Heart left ventricle (tissue), 16 donors: ENCODE measurements around the gene ARHGDIB. TPM values are rescaled to one million over a fixed set of nuclear protein-coding genes. Genes with fewer than 3 reads are reported as not detected.
A peak's percentile ranks its signal among the peaks of the same experiment; 100 is the strongest.

Source experiments
- ATAC-seq, 4 donors: fragments of 200-7000 bp; cut with Tn5 transposase; one replicate each; pipeline ENCODE4 v1.9.1; 2020 to 2022; ENCODE audit warnings: moderate library complexity in 4 of 4, mild to moderate bottlenecking in 3 of 4, moderate number of reproducible peaks in 1 of 4
- DNase-seq, 5 donors: peaks; one replicate each; pipeline ENCODE4 v3.0.0-alpha.2; 2020
- H3K27ac ChIP-seq, 12 donors: fragments of 200-600 bp; sonication (generic) in 4 of 12; one replicate each; pipeline versions ENCODE4 v1.5.0 to v1.8.0; 2016 to 2022; ENCODE audit warnings: mild to moderate bottlenecking in 2 of 12
- H3K27me3 ChIP-seq, 9 donors: fragments of 200-600 bp; sonication (generic) in 2 of 9; one replicate each; pipeline versions ENCODE4 v1.5.1 to v1.8.0; 2016 to 2022; ENCODE audit warnings: mild to moderate bottlenecking in 3 of 9
- H3K36me3 ChIP-seq, 9 donors: fragments of 200-600 bp; sonication (generic) in 2 of 9; one replicate each; pipeline versions ENCODE4 v1.5.0 to v1.8.0; 2018 to 2022; ENCODE audit warnings: mild to moderate bottlenecking in 2 of 9
- H3K4me1 ChIP-seq, 12 donors: fragments of 200-600 bp; sonication (generic) in 4 of 12; one replicate each; pipeline versions ENCODE4 v1.5.0 to v1.8.0; 2016 to 2022; ENCODE audit warnings: mild to moderate bottlenecking in 3 of 12
- H3K4me3 ChIP-seq, 12 donors: fragments of 200-600 bp; sonication (generic) in 4 of 12; one replicate each; pipeline versions ENCODE4 v1.5.0 to v1.8.0; 2017 to 2022; ENCODE audit warnings: mild to moderate bottlenecking in 9 of 12, moderate library complexity in 4 of 12
- H3K9me3 ChIP-seq, 12 donors: fragments of 200-600 bp; sonication (generic) in 4 of 12; one replicate each; pipeline versions ENCODE4 v1.5.0 to v1.8.0; 2016 to 2022; ENCODE audit warnings: mild to moderate bottlenecking in 1 of 12
- POLR2A ChIP-seq, 2 donors: fragments of 450-650 bp; IDR thresholded peaks; one replicate each; pipeline ENCODE4 v1.6.1; 2017; ENCODE audit warnings: antibody characterized with exemption in 2 of 2, mild to moderate bottlenecking in 2 of 2, moderate library complexity in 2 of 2
- WGBS, 4 donors: extraction: QIAGEN DNeasy Blood & Tissue Kit in 2 of 4; methylation state at CpG; one replicate each; pipeline versions ENCODE4 v1.1.5 to v1.1.7; 2013 to 2018; 5-methylcytosine and 5-hydroxymethylcytosine counted together
- intact Hi-C, 10 donors: fragments of 100-400 bp; cut with DNase I; formaldehyde crosslinking; loops; one replicate each; pipeline versions ENCODE4 v1.11.1 to v1.14.2; 2022
- polyA plus RNA-seq, 2 donors: library from polyadenylated mRNA; stranded (reverse); fragments of 200-250 nt; gene quantifications; one replicate each; pipeline ENCODE4 v1.2.3, GENCODE V29; 2013
- total RNA-seq, 9 donors: library from RNA; depleted of rRNA in 2 of 9; stranded (reverse); fragments of >200 nt in 2 of 9; fragmentation: NEBNext Ultra II Directional in 3 of 9; extraction: Animal tissue kit (Norgen Biotek cat#: 25700) in 3 of 9; gene quantifications; one replicate each; pipeline versions ENCODE4 v1.1.0 to v1.2.4, GENCODE V29; 2016 to 2023
- TF ChIP-seq, protein P1 (sequence below), 12 donors: fragments of 200-600 bp; sonication (generic) in 4 of 12; IDR thresholded peaks; one replicate each; pipeline versions ENCODE4 v1.5.0 to v1.8.0; 2018 to 2022; ENCODE audit warnings: antibody characterized with exemption in 12 of 12, mild to moderate bottlenecking in 5 of 12
- donor health status: ischemic (EF 13 %, LVEDD 7.1; RV severe dilation, severe dysfunction).
- donor health status: healthy with polysubstance abuse.
- donor health status: DM: no; HTN: yes; CAD: no.
- donor health status: DM: no; HTN: no; CAD: no.
- donor health status: ischemic (EF 25% LVEDD 6.9; RV normal size, moderate dysfunction).
- donor health status: ischemic (EF 25% LVEDD 5.7; RV mildly dilated, moderate dysfunction).
- donor health status: healthy.
- donor health status: DM: yes; HTN: yes; CAD: no.
- donor health status: ischemic (EF 35%, LVEDD 5.7; RV mildly dilated, moderate dysfunction).
- donor health status: nonischemic (EF 11% LVEDD 7.7; RV severe dilation, severe dysfunction).
- donor health status: DM: yes; HTN: yes; CAD: no.
- donor health status: PGD.
- donor health status: ischemic (EF 29% LVEDD 5.4; RV normal size, mild dysfunction).
- donor health status: nonischemic (EF 23%, LVEDD 6.1; RV moderate dilation, normal function).

Gene ARHGDIB
- total and polyA plus RNA-seq, 11 donors: 30.5 to 256 (median 65.8) TPM

DNA sequence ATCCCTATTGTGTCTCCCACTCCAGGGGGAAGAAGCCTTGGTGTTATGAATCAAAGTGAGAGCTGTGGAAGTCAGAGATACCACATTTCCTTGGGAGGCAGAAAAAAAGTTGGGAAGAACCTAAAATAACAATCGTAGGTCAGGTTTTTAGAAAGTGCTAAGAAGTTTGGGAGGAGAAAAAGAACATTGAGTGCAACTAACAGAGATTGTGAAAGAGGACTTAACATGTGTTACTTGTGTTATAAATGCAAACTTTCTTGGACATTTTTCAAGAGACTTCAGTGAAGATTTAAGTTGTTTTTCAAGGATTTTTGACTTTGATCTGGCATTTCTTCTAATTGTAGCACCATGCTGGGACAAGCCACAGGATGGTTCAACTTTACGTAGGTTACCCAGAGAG lies 15.2 kb downstream of the ARHGDIB start:
- H3K36me3 ChIP-seq: peaks cover 0 to 92% (median 77%) of the 10 kb centered on the region in 9 donors
- H3K4me3 ChIP-seq: no peak overlapping the region
- TF ChIP-seq POLR2A (IDR thresholded peaks at IDR 0.05): no peak
- TF ChIP-seq, protein P1, sequence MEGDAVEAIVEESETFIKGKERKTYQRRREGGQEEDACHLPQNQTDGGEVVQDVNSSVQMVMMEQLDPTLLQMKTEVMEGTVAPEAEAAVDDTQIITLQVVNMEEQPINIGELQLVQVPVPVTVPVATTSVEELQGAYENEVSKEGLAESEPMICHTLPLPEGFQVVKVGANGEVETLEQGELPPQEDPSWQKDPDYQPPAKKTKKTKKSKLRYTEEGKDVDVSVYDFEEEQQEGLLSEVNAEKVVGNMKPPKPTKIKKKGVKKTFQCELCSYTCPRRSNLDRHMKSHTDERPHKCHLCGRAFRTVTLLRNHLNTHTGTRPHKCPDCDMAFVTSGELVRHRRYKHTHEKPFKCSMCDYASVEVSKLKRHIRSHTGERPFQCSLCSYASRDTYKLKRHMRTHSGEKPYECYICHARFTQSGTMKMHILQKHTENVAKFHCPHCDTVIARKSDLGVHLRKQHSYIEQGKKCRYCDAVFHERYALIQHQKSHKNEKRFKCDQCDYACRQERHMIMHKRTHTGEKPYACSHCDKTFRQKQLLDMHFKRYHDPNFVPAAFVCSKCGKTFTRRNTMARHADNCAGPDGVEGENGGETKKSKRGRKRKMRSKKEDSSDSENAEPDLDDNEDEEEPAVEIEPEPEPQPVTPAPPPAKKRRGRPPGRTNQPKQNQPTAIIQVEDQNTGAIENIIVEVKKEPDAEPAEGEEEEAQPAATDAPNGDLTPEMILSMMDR (IDR thresholded peaks at IDR 0.05): no peak
- ATAC-seq (no peak), DNase-seq (no peak)
- peak overlapping the region in 4 of 12 donors; percentile 10 to 78 (median 22) for H3K27ac ChIP-seq
- WGBS, 4 donors: 83 to 87% (median 86%) methylated on average over 2 of the region's 2 CpGs
- peaks cover 0 to 53% (median 29%) of the 10 kb centered on the region in 12 donors for H3K4me1 ChIP-seq
- no peaks in the 10 kb centered on the region for H3K9me3 ChIP-seq
- intact Hi-C loops: loop anchor here in 2 of 10 donors (5.0 kb wide), 2 partner anchors 34 to 44 kb away; no protein-coding TSS in a partner anchor
- no peaks in the 10 kb centered on the region for H3K27me3 ChIP-seq

DNA sequence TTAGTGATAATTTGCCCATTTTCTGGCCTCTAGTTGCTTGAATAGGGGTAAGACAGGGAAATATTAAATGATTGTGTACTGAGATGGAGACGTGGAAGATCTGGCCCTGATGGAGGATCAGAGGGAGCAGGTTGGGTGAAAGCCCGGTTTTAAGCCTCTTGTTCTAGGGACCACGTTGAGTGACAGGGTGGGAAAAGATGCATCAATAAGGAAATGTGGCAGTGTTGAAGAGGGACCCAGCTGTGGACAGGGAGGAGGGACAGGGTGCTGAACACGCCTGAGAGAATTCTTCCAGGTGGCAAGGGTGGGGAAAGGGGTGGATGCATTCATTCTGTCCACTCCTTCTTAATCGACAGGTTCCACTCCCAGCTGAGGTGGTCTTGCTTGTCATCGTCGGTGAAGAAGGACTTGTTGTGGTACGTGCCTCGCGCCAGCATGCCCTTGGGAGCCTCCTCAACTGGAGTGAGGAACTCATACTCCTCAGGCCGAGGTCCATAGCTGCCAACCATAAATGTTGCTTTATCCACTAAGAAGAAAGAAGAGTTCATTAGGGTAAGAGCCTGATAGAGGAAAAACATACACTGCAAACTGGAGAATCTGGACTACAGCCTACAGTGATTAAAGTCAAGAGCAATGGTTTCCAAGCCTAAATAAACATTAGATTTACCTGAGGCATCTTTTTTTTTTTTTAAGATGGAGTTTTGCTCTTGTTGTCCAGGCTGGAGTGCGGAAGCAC lies 19.0 kb downstream of the ARHGDIB start:
- no peaks in the 10 kb centered on the region for H3K27me3 ChIP-seq
- intact Hi-C loops: loop anchor here in 1 of 10 donors (5.0 kb wide), 1 partner anchor 35 kb away; no protein-coding TSS in a partner anchor
- no peak overlapping the region for H3K4me3 ChIP-seq
- 85 to 93% (median 87%) methylated on average over 12 of the region's 12 CpGs for WGBS, 4 donors
- peaks cover 0 to 21% (median 0%) of the 10 kb centered on the region in 12 donors for H3K4me1 ChIP-seq
- no peak for DNase-seq
- no peak for TF ChIP-seq POLR2A (IDR thresholded peaks at IDR 0.05)
- TF ChIP-seq, protein P1 (IDR thresholded peaks at IDR 0.05): no peak
- no peaks in the 10 kb centered on the region for H3K9me3 ChIP-seq
- no peak for ATAC-seq
- peaks cover 0 to 65% (median 58%) of the 10 kb centered on the region in 9 donors for H3K36me3 ChIP-seq
- no peak overlapping the region for H3K27ac ChIP-seq

DNA sequence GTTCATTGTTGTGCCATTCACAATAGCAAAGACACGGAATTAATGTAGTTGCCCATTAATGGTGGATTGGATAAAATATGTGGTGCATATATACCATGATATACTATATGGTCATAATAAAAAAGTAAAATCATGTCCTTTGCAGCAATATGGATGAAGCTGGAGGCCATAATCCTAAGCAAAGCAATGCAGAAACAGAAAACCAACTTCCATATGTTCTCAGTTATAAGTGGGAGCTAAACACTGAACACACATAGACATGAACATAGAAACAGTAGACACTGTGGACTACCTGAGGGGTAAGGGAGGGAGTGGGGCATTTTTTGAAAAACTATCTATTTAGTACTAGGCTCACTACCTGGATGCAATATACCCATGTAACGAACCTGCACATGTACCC lies 20.0 kb downstream of the ARHGDIB start:
- intact Hi-C loops: loop anchor here in 1 of 10 donors (5.0 kb wide), 1 partner anchor 34 kb away; no protein-coding TSS in a partner anchor
- DNase-seq (no peak), ATAC-seq (no peak)
- H3K4me1 ChIP-seq: peaks cover 0 to 11% (median 0%) of the 10 kb centered on the region in 12 donors
- no peak overlapping the region for H3K27ac ChIP-seq
- no peak overlapping the region for H3K4me3 ChIP-seq
- no peaks in the 10 kb centered on the region for H3K9me3 ChIP-seq
- H3K36me3 ChIP-seq: peaks cover 0 to 55% (median 48%) of the 10 kb centered on the region in 9 donors
- TF ChIP-seq, protein P1 (IDR thresholded peaks at IDR 0.05): no peak
- TF ChIP-seq POLR2A (IDR thresholded peaks at IDR 0.05): no peak
- no peaks in the 10 kb centered on the region for H3K27me3 ChIP-seq
- WGBS, 4 donors: 94 to 100% (median 99%) methylated on average over 2 of the region's 2 CpGs

DNA sequence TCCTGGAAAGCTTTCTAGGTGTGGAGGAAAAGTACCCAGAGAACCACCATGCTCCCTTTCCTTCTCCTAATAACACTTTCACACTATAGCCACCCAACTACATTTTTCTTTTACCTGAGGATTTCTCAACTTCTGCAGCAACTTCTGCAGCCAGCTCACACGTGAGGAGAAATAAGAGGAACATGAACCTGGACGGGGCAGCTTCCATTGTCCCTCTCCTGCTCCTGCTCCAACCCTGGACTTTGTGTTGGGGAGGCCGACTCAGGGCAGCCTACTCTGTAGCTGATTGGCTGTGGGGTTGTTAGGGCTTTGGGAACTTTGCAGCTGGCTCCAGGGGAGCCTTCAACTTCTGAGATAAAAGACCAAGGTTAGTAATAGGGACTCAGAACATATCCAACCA lies 23.1 kb downstream of the ARHGDIB start, which contains the start of gene ERP27:
TSS of gene ERP27 (minus strand) at position 237 of the 400 bp plus-strand sequence. CDS start at position 208, 29 bp downstream.
- DNase-seq (no peak), ATAC-seq (no peak)
- WGBS, 4 donors: 81 to 98% (median 92%) methylated on average over 3 of the region's 3 CpGs
- no peaks in the 10 kb centered on the region for H3K9me3 ChIP-seq
- intact Hi-C loops: loop anchor here in 1 of 10 donors (10.0 kb wide), 1 partner anchor 46 kb away; no protein-coding TSS in a partner anchor
- peaks cover 0 to 35% (median 20%) of the 10 kb centered on the region in 9 donors for H3K36me3 ChIP-seq
- H3K4me1 ChIP-seq: peaks cover 0 to 4% (median 0%) of the 10 kb centered on the region in 12 donors
- no peaks in the 10 kb centered on the region for H3K27me3 ChIP-seq
- TF ChIP-seq, protein P1 (IDR thresholded peaks at IDR 0.05): no peak
- no peak for TF ChIP-seq POLR2A (IDR thresholded peaks at IDR 0.05)
- H3K27ac ChIP-seq: no peak within 1 kb of the TSS
- no peak within 1 kb of the TSS for H3K4me3 ChIP-seq
